Thyroid gland (tissue), 4 donors: Measurements from ENCODE around the gene CCL5. TPM values are rescaled to one million over a fixed set of nuclear protein-coding genes. Genes with fewer than 3 reads are reported as not detected.

Experiments
- DNase-seq, 2 donors: peaks; one replicate each; pipeline ENCODE4 v3.0.0-alpha.2; 2019
- H3K27ac ChIP-seq, 3 donors: fragments of 200-600 bp; sonication (generic); 1 replicate in 2 of 3; 2 replicates in 1 of 3; pipeline ENCODE4 v1.5.1; 2016 to 2019; ENCODE audit warnings: mild to moderate bottlenecking in 1 of 3, moderate library complexity in 1 of 3
- H3K27me3 ChIP-seq: fragments of 200-600 bp; sonication (generic); one replicate; pipeline ENCODE4 v1.5.1; 2019
- H3K36me3 ChIP-seq, 2 donors: fragments of 200-600 bp; sonication (generic); one replicate each; pipeline ENCODE4 v1.5.1; 2016 to 2019
- H3K4me1 ChIP-seq, 2 donors: fragments of 200-600 bp; sonication (generic); one replicate each; pipeline ENCODE4 v1.5.1; 2017 to 2019
- H3K4me3 ChIP-seq, 3 donors: fragments of 200-600 bp; sonication (generic); replicated peaks in 1 of 3; 1 replicate in 2 of 3; 2 replicates in 1 of 3; pipeline ENCODE4 v1.5.1; 2016; ENCODE audit warnings: mild to moderate bottlenecking in 1 of 3
- H3K9me3 ChIP-seq: fragments of 200-600 bp; sonication (generic); one replicate; pipeline ENCODE4 v1.5.1; 2017
- POLR2A ChIP-seq, 2 donors: fragments of 450-650 bp; IDR thresholded peaks; one replicate each; pipeline ENCODE4 v1.6.1; 2017; ENCODE audit warnings: antibody characterized with exemption in 2 of 2, mild to moderate bottlenecking in 2 of 2, moderate library complexity in 1 of 2
- WGBS, 2 donors: methylation state at CpG; one replicate each; pipeline ENCODE4 v1.1.5; 2017; 5-methylcytosine and 5-hydroxymethylcytosine counted together
- intact Hi-C: fragments of 100-400 bp; cut with DNase I; formaldehyde crosslinking; loops from one replicate; pipeline ENCODE4 v1.15.1; 2023
- total RNA-seq, 4 donors: library from RNA; depleted of rRNA; stranded (reverse); fragments of >200 nt; gene quantifications; one replicate each; pipeline ENCODE4 v1.2.3, GENCODE V29; 2016
- TF ChIP-seq, protein P1 (sequence below), 6 experiments: fragments of 200-600 bp in 3 of 6; fragments of 450-650 bp in 3 of 6; sonication (generic) in 3 of 6; IDR thresholded peaks; one replicate each; pipeline ENCODE4 v1.5.1; 2016 to 2019; ENCODE audit warnings: antibody characterized with exemption in 6 of 6, mild to moderate bottlenecking in 2 of 6, inconsistent platforms in 1 of 6, moderate library complexity in 1 of 6

The CCL5 gene
- total RNA-seq, 4 donors from 2014 or later, result 2.1 to 5.3 (median 3.8) TPM

DNA sequence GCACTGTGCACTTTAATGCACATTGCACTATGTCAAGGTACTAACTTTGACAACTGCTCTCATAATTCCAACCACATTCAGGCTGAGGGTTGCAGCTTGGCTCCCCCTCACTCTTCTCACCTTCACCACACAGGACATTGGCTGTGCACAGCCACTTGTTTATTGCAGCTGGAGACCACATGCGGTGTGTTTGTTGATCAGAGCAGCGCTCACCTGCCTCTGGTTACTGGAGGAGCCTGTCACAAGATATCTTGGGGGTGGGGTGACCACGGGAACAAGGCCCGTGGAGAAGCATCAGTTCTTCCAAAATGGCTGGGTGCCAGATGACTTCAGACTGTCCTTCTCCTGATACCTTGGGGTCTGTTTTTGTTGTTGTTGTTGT, 10.6 kb upstream of the CCL5 start:
- WGBS, 2 donors, result 52 to 68% methylated on average over 4 of the region's 4 CpGs
- no peaks in the 10 kb centered on the region for H3K27me3 ChIP-seq
- H3K9me3 ChIP-seq, result no peaks in the 10 kb centered on the region
- no peak overlapping the region for H3K27ac ChIP-seq
- no peaks in the 10 kb centered on the region for H3K36me3 ChIP-seq
- peaks cover 0 to 3% of the 10 kb centered on the region in 2 donors for H3K4me1 ChIP-seq
- intact Hi-C loops, result no loop called here
- no peak for TF ChIP-seq POLR2A (IDR thresholded peaks at IDR 0.05)
- TF ChIP-seq, protein P1, sequence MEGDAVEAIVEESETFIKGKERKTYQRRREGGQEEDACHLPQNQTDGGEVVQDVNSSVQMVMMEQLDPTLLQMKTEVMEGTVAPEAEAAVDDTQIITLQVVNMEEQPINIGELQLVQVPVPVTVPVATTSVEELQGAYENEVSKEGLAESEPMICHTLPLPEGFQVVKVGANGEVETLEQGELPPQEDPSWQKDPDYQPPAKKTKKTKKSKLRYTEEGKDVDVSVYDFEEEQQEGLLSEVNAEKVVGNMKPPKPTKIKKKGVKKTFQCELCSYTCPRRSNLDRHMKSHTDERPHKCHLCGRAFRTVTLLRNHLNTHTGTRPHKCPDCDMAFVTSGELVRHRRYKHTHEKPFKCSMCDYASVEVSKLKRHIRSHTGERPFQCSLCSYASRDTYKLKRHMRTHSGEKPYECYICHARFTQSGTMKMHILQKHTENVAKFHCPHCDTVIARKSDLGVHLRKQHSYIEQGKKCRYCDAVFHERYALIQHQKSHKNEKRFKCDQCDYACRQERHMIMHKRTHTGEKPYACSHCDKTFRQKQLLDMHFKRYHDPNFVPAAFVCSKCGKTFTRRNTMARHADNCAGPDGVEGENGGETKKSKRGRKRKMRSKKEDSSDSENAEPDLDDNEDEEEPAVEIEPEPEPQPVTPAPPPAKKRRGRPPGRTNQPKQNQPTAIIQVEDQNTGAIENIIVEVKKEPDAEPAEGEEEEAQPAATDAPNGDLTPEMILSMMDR (IDR thresholded peaks at IDR 0.05), result no peak
- DNase-seq, result peak; percentile 14 to 24
- H3K4me3 ChIP-seq, result no peak overlapping the region

- intact Hi-C loops, result no loop called here
- Histone ChIP-seq H3K36me3 (no peaks in the 10 kb centered on the region), H3K4me3 (no peak overlapping the region), H3K4me1 (peaks cover 0 to 3% of the 10 kb centered on the region in 2 donors), H3K27me3 (no peaks in the 10 kb centered on the region), H3K9me3 (no peaks in the 10 kb centered on the region), H3K27ac (no peak overlapping the region)
- TF ChIP-seq, protein P1 (IDR thresholded peaks at IDR 0.05), result no peak
- no peak for TF ChIP-seq POLR2A (IDR thresholded peaks at IDR 0.05)
- 82 to 88% methylated on average over 2 of the region's 2 CpGs for WGBS, 2 donors
- peak; percentile 39 to 45 for DNase-seq
These were observed 9.9 kb upstream of the CCL5 start for GRCh38 chr17:35889818-35890773.

DNA sequence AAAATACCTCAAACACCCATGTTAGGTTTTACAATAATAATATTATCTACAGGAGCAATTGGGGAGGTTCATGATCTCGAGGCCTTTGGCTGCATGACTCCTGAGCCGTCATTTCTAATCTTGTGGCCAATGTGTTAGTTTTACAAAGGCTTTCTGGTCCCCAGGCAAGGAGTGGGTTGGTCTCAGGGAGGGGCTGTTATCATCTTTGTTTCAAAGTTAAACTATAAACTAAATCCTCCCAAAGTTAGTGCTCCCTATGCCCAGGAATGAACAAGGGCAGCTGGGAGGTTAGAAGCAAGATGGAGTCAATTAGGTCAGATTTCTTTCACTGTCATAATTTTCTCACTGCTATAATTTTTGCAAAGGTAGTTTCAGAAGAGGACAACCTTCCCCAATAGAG, 9.1 kb upstream of the CCL5 start:
- H3K4me3 ChIP-seq, result no peak overlapping the region
- TF ChIP-seq POLR2A (IDR thresholded peaks at IDR 0.05), result no peak
- TF ChIP-seq, protein P1 (IDR thresholded peaks at IDR 0.05), result no peak
- 73 to 96% methylated on average over 2 of the region's 2 CpGs for WGBS, 2 donors
- no peaks in the 10 kb centered on the region for H3K27me3 ChIP-seq
- H3K9me3 ChIP-seq, result no peaks in the 10 kb centered on the region
- no peak overlapping the region for H3K27ac ChIP-seq
- peaks cover 0 to 3% of the 10 kb centered on the region in 2 donors for H3K4me1 ChIP-seq
- no peaks in the 10 kb centered on the region for H3K36me3 ChIP-seq
- intact Hi-C loops, result no loop called here
- DNase-seq, result no peak

DNA sequence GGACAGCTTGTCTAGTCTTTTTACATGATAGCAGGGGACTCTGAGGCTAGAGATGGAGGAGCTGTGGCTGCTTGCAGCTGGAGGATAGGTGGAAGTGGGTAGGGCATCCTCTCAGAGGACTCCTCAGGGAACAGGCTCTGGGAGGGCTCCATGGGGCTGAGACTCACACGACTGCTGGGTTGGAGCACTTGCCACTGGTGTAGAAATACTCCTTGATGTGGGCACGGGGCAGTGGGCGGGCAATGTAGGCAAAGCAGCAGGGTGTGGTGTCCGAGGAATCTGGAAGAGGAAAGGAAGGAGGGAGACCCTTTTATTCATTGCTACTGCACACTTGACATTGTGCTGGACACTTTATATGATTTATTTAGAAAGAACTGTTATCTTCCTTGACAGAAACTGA, 1.8 kb downstream of the CCL5 start:
- WGBS, 2 donors, result 68 to 71% methylated on average over 4 of the region's 4 CpGs
- intact Hi-C loops, result no loop called here
- TF ChIP-seq, protein P1 (IDR thresholded peaks at IDR 0.05), result no peak
- TF ChIP-seq POLR2A (IDR thresholded peaks at IDR 0.05), result no peak
- Histone ChIP-seq H3K27ac (no peak overlapping the region), H3K9me3 (no peaks in the 10 kb centered on the region), H3K4me1 (no peaks in the 10 kb centered on the region), H3K27me3 (no peaks in the 10 kb centered on the region), H3K36me3 (no peaks in the 10 kb centered on the region), H3K4me3 (no peak overlapping the region)
- DNase-seq, result no peak

DNA sequence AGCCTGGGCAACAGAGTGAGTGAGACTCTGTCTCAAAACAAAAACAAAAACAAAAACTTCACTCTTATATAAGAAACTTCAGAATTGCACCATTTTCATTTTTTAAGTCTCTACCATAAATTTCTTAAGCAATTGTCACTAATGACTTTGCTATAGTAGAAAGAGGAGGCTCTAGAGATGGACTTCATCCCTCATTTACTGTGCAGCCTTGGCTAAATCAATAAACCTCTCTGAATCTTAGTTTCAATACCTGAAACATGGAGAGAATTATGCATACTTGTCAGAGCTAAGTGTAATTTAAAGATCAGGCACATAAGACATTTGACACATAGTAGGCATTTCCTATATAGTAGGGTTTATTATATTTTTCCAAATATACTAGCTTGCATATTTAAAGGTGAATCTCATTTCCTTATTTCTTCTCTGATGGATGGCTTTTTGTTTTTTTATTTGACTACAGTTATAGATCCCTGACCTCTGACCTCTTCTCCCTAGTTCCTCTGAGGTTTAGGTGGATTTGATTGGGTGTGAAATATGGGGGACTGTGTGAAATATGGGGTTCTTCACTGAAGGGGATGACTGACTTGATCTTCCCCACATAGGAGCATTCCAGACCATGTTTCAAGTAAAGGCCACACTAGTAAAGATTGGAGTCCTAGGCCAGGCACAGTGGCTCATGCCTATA, 2.7 kb downstream of the CCL5 start:
- no peak overlapping the region for H3K27ac ChIP-seq
- no peak for DNase-seq
- intact Hi-C loops, result no loop called here

More for the DNA sequence above, 2.7 kb downstream of the CCL5 start:
- Histone ChIP-seq H3K36me3 (no peaks in the 10 kb centered on the region), H3K9me3 (no peaks in the 10 kb centered on the region), H3K4me3 (no peak overlapping the region), H3K27me3 (no peaks in the 10 kb centered on the region), H3K4me1 (no peaks in the 10 kb centered on the region)
- TF ChIP-seq POLR2A (IDR thresholded peaks at IDR 0.05), result no peak
- TF ChIP-seq, protein P1 (IDR thresholded peaks at IDR 0.05), result no peak
